Cerebellar nuclear complex (tissue), 1 donor: ENCODE measurements around the gene NDNF.

Experiments used
- DNase-seq, 2 experiments: peaks; one replicate each; lab custom pipeline; 2025; lab: John Stamatoyannopoulos, UW

NDNF gene

GRCh38 chr4:121014544-121014943 lies 57.8 kb downstream of the NDNF start:
- DNase-seq = no peak

- no peak for DNase-seq
These were observed 60.5 kb downstream of the NDNF start for GRCh38 chr4:121011780-121012340.

DNA sequence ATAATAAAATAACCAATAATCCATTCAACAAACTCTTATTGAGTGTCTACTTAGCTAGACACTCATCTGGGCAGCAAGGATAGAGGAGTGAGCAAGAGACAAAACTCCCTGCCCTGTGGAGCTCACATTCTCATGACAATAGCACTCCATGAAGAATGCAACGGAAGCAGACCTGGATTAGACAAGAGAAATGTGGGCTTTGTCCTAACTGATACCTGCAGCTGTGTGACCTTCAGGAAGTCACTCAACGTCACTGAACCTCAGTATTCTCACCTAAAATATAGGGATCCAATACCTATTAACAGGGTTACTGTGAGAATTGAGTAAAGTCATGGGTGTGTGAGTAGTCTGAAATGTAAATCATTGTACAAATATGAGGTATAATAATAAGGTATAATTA lies 61.2 kb downstream of the NDNF start:
- DNase-seq = no peak

GRCh38 chr4:121009578-121010478 lies 62.5 kb downstream of the NDNF start:
- no peak for DNase-seq

- no peak for DNase-seq
These were observed 64.7 kb downstream of the NDNF start for GRCh38 chr4:121007660-121008059.

GRCh38 chr4:121003863-121004262 lies 68.5 kb downstream of the NDNF start:
- no peak for DNase-seq

- no peak for DNase-seq
These were observed 76.9 kb downstream of the NDNF start for GRCh38 chr4:120995266-120996010.

GRCh38 chr4:120994521-120994920 lies 77.8 kb downstream of the NDNF start:
- DNase-seq = no peak

- no peak for DNase-seq
These were observed 80.5 kb downstream of the NDNF start for GRCh38 chr4:120991885-120992284.

DNA sequence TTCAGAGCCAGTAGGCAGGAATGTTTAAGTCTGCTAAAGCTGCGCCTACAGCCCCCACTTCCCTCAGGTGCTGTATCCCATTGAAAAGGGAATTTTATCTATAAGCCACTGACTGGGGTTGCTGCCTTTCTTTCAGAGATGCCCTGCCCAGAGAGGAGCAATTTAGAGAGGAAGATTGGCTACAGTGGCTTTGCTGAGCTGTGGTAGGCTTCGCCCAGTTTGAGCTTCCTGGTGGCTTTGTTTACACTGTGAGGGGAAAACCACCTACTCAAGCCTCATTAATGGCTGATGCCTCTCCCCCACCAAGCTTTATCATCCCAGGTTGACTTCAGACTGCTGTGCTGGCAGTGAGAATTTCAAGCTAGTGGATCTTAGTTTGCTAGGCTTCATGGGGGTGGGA lies 82.1 kb downstream of the NDNF start:
- no peak for DNase-seq
